Neural cell (in vitro differentiated cells): ENCODE data around the gene DYNLRB1. TPM values are rescaled to one million over a fixed set of nuclear protein-coding genes. Genes with fewer than 3 reads are reported as not detected.

Experiments
- H2AFZ ChIP-seq: fragments of 200-600, 300-800 bp; sonication (generic), shearing (Covaris generic); 2 replicates; pipeline ENCODE4 v1.6.0; 2014; ENCODE audit warnings: low read depth, mild to moderate bottlenecking, antibody characterized with exemption, low read length, moderate library complexity
- H3F3A ChIP-seq: fragments of 200-600 bp; shearing (Covaris generic); 2 replicates; pipeline ENCODE4 v1.6.1; 2016; ENCODE audit warnings: mild to moderate bottlenecking, moderate library complexity, mixed read lengths, antibody characterized with exemption, low read length; ENCODE audit not compliant: insufficient read depth, poor library complexity, severe bottlenecking
- H3K27ac ChIP-seq: fragments of 200-600, 300-800 bp; sonication (generic), shearing (Covaris generic); 2 replicates; pipeline ENCODE4 v1.5.1; 2014; ENCODE audit warnings: mild to moderate bottlenecking, low read length, moderate library complexity
- H3K27me3 ChIP-seq: fragments of 300-800, 200-600 bp; sonication (generic), shearing (Covaris generic); 2 replicates; pipeline ENCODE4 v1.6.0; 2014; ENCODE audit warnings: mild to moderate bottlenecking, low read depth, low read length, moderate library complexity; ENCODE audit not compliant: insufficient read depth
- H3K36me3 ChIP-seq: fragments of 300-800, 200-600 bp; sonication (generic), shearing (Covaris generic); 2 replicates; pipeline ENCODE4 v1.5.1; 2014; ENCODE audit warnings: mild to moderate bottlenecking, antibody characterized with exemption, low read length, moderate library complexity; ENCODE audit not compliant: insufficient read depth
- H3K4me2 ChIP-seq: fragments of 300-800, 200-600 bp; sonication (generic), shearing (Covaris generic); 2 replicates; pipeline ENCODE4 v1.6.0; 2014; ENCODE audit warnings: mild to moderate bottlenecking, low read length
- H3K4me3 ChIP-seq: fragments of 300-800, 200-600 bp; sonication (generic), shearing (Covaris generic); 2 replicates; pipeline ENCODE4 v1.5.1; 2014; ENCODE audit warnings: mild to moderate bottlenecking, low read length, moderate library complexity
- H3K79me2 ChIP-seq: fragments of 200-600 bp; shearing (Covaris generic); replicated peaks from 2 replicates; pipeline ENCODE4 v1.6.0; 2014; ENCODE audit warnings: mild to moderate bottlenecking, low read length, moderate library complexity; ENCODE audit not compliant: insufficient read depth
- H3K9ac ChIP-seq: fragments of 300-800, 200-600 bp; sonication (generic), shearing (Covaris generic); 2 replicates; pipeline ENCODE4 v1.6.1; 2016; ENCODE audit warnings: mild to moderate bottlenecking, low read length, mixed read lengths
- H3K9me2 ChIP-seq: fragments of 200-600 bp; shearing (Covaris generic); 2 replicates; pipeline ENCODE4 v1.6.1; 2016; ENCODE audit warnings: mild to moderate bottlenecking, low read length, mixed read lengths; ENCODE audit not compliant: insufficient read depth
- H3K9me3 ChIP-seq: fragments of 200-600, 300-800 bp; sonication (generic), shearing (Covaris generic); 2 replicates; pipeline ENCODE4 v1.6.1; 2016; ENCODE audit warnings: mild to moderate bottlenecking, mixed run types, low read length, moderate library complexity, mixed read lengths
- H4K20me1 ChIP-seq: fragments of 200-600 bp; shearing (Covaris generic); 2 replicates; pipeline ENCODE4 v1.6.1; 2016; ENCODE audit warnings: mild to moderate bottlenecking, mixed run types; ENCODE audit not compliant: insufficient read depth
- CTCF ChIP-seq: fragments of 450-650 bp; IDR thresholded peaks from 2 replicates; pipeline ENCODE4 v1.5.1; 2014; ENCODE audit warnings: antibody characterized with exemption, mild to moderate bottlenecking, moderate library complexity; ENCODE audit not compliant: poor library complexity, severe bottlenecking
- EP300 ChIP-seq: fragments of 450-650 bp; conservative IDR thresholded peaks from 2 replicates; pipeline ENCODE4 v1.6.1; 2014; ENCODE audit warnings: antibody characterized with exemption, mild to moderate bottlenecking, moderate library complexity; ENCODE audit not compliant: poor library complexity, severe bottlenecking
- EZH2 ChIP-seq: fragments of 200-600, 300-800 bp; shearing (Covaris generic), sonication (generic); IDR thresholded peaks from 2 replicates; pipeline ENCODE4 v1.6.1; 2014; ENCODE audit warnings: antibody characterized with exemption, low read length, borderline replicate concordance, mild to moderate bottlenecking; ENCODE audit not compliant: insufficient read depth, poor library complexity, severe bottlenecking
- MXI1 ChIP-seq: fragments of 450-650 bp; conservative IDR thresholded peaks from 2 replicates; pipeline ENCODE4 v1.6.1; 2014; ENCODE audit warnings: antibody characterized with exemption, mild to moderate bottlenecking; ENCODE audit not compliant: poor library complexity, severe bottlenecking
- POLR2AphosphoS5 ChIP-seq: IDR thresholded peaks from 2 replicates; pipeline ENCODE4 v1.6.1; 2012
- RAD21 ChIP-seq: fragments of 450-650 bp; conservative IDR thresholded peaks from 2 replicates; pipeline ENCODE4 v1.6.1; 2014; ENCODE audit warnings: antibody characterized with exemption, mild to moderate bottlenecking, moderate library complexity
- REST ChIP-seq: IDR thresholded peaks from 2 replicates; pipeline ENCODE4 v1.6.1; 2012; ENCODE audit warnings: borderline replicate concordance
- SMC3 ChIP-seq: fragments of 450-650 bp; conservative IDR thresholded peaks from 2 replicates; pipeline ENCODE4 v1.6.1; 2014; ENCODE audit warnings: antibody characterized with exemption, mild to moderate bottlenecking, moderate library complexity; ENCODE audit not compliant: poor library complexity
- TAF1 ChIP-seq: IDR thresholded peaks from 2 replicates; pipeline ENCODE4 v1.6.1; 2012; ENCODE audit warnings: low read depth
- polyA plus RNA-seq: library from polyadenylated mRNA; depleted of rRNA; stranded (reverse); fragments of >200 nt; gene quantifications from 2 replicates; pipeline ENCODE4 v1.2.3, GENCODE V29; 2014

Gene DYNLRB1
- polyA plus RNA-seq, 1 donor from 2014 or later: 103 TPM

- Histone ChIP-seq H3K27me3 (no peaks in the 10 kb centered on the region), H3K9ac (no peak overlapping the region), H3K9me3 (no peaks in the 10 kb centered on the region), H3K79me2 (no peaks in the 10 kb centered on the region), H3K9me2 (no peaks in the 10 kb centered on the region), H3K36me3 (no peaks in the 10 kb centered on the region), H3K4me3 (no peak overlapping the region), H2AFZ (no peak overlapping the region), H3K27ac (no peak overlapping the region), H3K4me2 (no peak overlapping the region), H3F3A (no peaks in the 10 kb centered on the region), H4K20me1 (no peaks in the 10 kb centered on the region)
- no peak for TF ChIP-seq EP300
- no peak for TF ChIP-seq SMC3
- no peak for TF ChIP-seq MXI1
- TF ChIP-seq RAD21: no peak
- TF ChIP-seq POLR2AphosphoS5: no peak
- no peak for TF ChIP-seq CTCF
- TF ChIP-seq EZH2: no peak
- TF ChIP-seq TAF1: no peak
- TF ChIP-seq REST: no peak
Observed at GRCh38 chr20:34541917-34542316, 25.7 kb downstream of the DYNLRB1 start.

- no peaks in the 10 kb centered on the region for H3K9me2 ChIP-seq
- no peak overlapping the region for H3K4me2 ChIP-seq
- no peaks in the 10 kb centered on the region for H3K36me3 ChIP-seq
- H3K4me3 ChIP-seq: no peak overlapping the region
- no peaks in the 10 kb centered on the region for H3K27me3 ChIP-seq
- H3F3A ChIP-seq: no peaks in the 10 kb centered on the region
- H3K79me2 ChIP-seq: no peaks in the 10 kb centered on the region
- no peaks in the 10 kb centered on the region for H3K9me3 ChIP-seq
- no peak overlapping the region for H3K9ac ChIP-seq
- no peaks in the 10 kb centered on the region for H4K20me1 ChIP-seq
- no peak overlapping the region for H3K27ac ChIP-seq
- TF ChIP-seq RAD21: no peak
- no peak for TF ChIP-seq SMC3
- TF ChIP-seq POLR2AphosphoS5: no peak
- no peak for TF ChIP-seq EZH2
- TF ChIP-seq TAF1: no peak
- TF ChIP-seq MXI1: no peak
- no peak for TF ChIP-seq REST
- no peak for TF ChIP-seq EP300
- TF ChIP-seq CTCF: no peak
- no peak overlapping the region for H2AFZ ChIP-seq
Observed at GRCh38 chr20:34542439-34542838, 26.2 kb downstream of the DYNLRB1 start.
